ENCODE data around the gene MRTFA. TPM values are rescaled to one million over a fixed set of nuclear protein-coding genes. Genes with fewer than 3 reads are reported as not detected.

Gene MRTFA
- total RNA-seq, 2 donors from 2014 or later, result 71.0 to 104 TPM

DNA sequence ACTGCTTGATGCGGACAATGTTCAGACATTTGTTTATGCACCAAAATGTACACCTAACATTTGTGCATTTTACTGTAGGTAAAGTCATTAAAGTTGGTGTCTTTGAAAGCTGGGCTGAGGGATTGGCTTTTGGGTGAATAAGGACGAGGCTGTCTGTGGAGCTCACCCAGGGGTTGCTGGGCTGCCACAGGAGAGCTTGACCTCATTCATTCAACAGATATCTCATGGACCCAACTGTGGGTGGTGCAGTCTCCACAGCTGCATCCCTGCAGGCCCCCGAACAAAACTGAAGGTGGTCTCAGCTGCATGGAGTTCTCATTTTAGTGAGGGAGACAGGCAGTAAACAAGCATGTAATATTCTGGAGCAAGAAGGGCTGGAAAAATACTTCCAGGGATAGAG lies 233.4 kb downstream of the MRTFA start:
- no peaks in the 10 kb centered on the region for H3K27me3 ChIP-seq (replicated peaks; ENCODE audit: insufficient read depth)
- no peak for DNase-seq (ENCODE audit: low spot score)
- H3K4me3 ChIP-seq, result no peak overlapping the region
- WGBS, result 87% methylated on average over 3 of the region's 3 CpGs
- H3K9me3 ChIP-seq, result no peaks in the 10 kb centered on the region
- H3K36me3 ChIP-seq, result peaks cover 6 to 34% of the 10 kb centered on the region in 2 donors
- peak overlapping the region in 1 of 2 donors; percentile 37 for H3K27ac ChIP-seq
- H3K4me1 ChIP-seq (replicated peaks), result no peaks in the 10 kb centered on the region
- intact Hi-C loops (cut with DNase I), result no loop called here
- no peak for TF ChIP-seq POLR2AphosphoS5 (IDR thresholded peaks at IDR 0.05)
- TF ChIP-seq, protein P1, sequence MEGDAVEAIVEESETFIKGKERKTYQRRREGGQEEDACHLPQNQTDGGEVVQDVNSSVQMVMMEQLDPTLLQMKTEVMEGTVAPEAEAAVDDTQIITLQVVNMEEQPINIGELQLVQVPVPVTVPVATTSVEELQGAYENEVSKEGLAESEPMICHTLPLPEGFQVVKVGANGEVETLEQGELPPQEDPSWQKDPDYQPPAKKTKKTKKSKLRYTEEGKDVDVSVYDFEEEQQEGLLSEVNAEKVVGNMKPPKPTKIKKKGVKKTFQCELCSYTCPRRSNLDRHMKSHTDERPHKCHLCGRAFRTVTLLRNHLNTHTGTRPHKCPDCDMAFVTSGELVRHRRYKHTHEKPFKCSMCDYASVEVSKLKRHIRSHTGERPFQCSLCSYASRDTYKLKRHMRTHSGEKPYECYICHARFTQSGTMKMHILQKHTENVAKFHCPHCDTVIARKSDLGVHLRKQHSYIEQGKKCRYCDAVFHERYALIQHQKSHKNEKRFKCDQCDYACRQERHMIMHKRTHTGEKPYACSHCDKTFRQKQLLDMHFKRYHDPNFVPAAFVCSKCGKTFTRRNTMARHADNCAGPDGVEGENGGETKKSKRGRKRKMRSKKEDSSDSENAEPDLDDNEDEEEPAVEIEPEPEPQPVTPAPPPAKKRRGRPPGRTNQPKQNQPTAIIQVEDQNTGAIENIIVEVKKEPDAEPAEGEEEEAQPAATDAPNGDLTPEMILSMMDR (IDR thresholded peaks at IDR 0.05), result no peak
- TF ChIP-seq POLR2A (IDR thresholded peaks at IDR 0.05), result no peak

DNA sequence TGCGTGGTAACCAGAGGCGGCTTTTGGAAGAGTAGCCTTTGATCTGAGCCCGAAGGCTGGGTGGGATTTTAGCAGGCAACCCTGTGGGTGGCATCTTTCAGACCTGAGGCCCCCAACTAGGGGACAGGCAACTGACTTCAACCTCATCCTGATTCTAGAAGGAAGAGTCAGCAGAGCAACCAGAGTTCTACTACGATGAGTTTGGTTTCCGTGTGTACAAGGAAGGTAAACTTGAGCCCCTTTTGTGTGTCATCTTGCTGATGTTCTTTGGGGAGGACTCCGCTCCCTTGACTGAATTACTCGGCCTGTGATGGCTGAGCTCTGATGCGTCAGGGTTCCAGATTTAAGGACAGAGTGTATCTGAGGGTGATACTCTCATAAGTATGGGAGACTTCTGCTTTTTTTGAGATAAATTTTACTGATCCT lies 234.5 kb downstream of the MRTFA start:
- no peak for TF ChIP-seq POLR2A (IDR thresholded peaks at IDR 0.05)
- TF ChIP-seq, protein P1 (IDR thresholded peaks at IDR 0.05), result no peak
- no peak for TF ChIP-seq POLR2AphosphoS5 (IDR thresholded peaks at IDR 0.05)
- H3K4me1 ChIP-seq (replicated peaks), result peaks cover 6% of the 10 kb centered on the region
- H3K36me3 ChIP-seq, result peaks cover 6 to 25% of the 10 kb centered on the region in 2 donors
- no peak for DNase-seq (ENCODE audit: low spot score)
- H3K27ac ChIP-seq, result no peak overlapping the region
- H3K9me3 ChIP-seq, result no peaks in the 10 kb centered on the region
- H3K4me3 ChIP-seq, result no peak overlapping the region
- no peaks in the 10 kb centered on the region for H3K27me3 ChIP-seq (replicated peaks; ENCODE audit: insufficient read depth)
- intact Hi-C loops (cut with DNase I), result no loop called here
- WGBS, result 94% methylated on average over 8 of the region's 8 CpGs

GRCh38 chr22:40401532-40401931 lies 235.0 kb downstream of the MRTFA start:
- WGBS, result 94% methylated on average over 4 of the region's 4 CpGs
- H3K36me3 ChIP-seq, result peaks cover 6 to 20% of the 10 kb centered on the region in 2 donors
- intact Hi-C loops (cut with DNase I), result no loop called here
- peaks cover 6% of the 10 kb centered on the region for H3K4me1 ChIP-seq (replicated peaks)
- no peak overlapping the region for H3K27ac ChIP-seq
- DNase-seq (ENCODE audit: low spot score), result no peak
- H3K27me3 ChIP-seq (replicated peaks; ENCODE audit: insufficient read depth), result no peaks in the 10 kb centered on the region
- TF ChIP-seq POLR2AphosphoS5 (IDR thresholded peaks at IDR 0.05) (no peak), POLR2A (IDR thresholded peaks at IDR 0.05) (no peak)
- TF ChIP-seq, protein P1 (IDR thresholded peaks at IDR 0.05), result no peak
- no peaks in the 10 kb centered on the region for H3K9me3 ChIP-seq
- no peak overlapping the region for H3K4me3 ChIP-seq

- no peak for DNase-seq (ENCODE audit: low spot score)
- H3K36me3 ChIP-seq, result peaks cover 0 to 6% of the 10 kb centered on the region in 2 donors
- no peak overlapping the region for H3K27ac ChIP-seq
Observed at GRCh38 chr22:40400159-40400558, 236.4 kb downstream of the MRTFA start.

GRCh38 chr22:40399621-40400020 lies 236.9 kb downstream of the MRTFA start:
- H3K4me1 ChIP-seq (replicated peaks), result peaks cover 6% of the 10 kb centered on the region
- no peak for DNase-seq (ENCODE audit: low spot score)
- TF ChIP-seq, protein P1 (IDR thresholded peaks at IDR 0.05), result no peak
- no peak for TF ChIP-seq POLR2A (IDR thresholded peaks at IDR 0.05)
- no peak for TF ChIP-seq POLR2AphosphoS5 (IDR thresholded peaks at IDR 0.05)
- no peaks in the 10 kb centered on the region for H3K9me3 ChIP-seq
- H3K4me3 ChIP-seq, result no peak overlapping the region
- 85% methylated on average over 2 of the region's 2 CpGs for WGBS
- peak overlapping the region in 1 of 2 donors; percentile 12 for H3K27ac ChIP-seq
- H3K27me3 ChIP-seq (replicated peaks; ENCODE audit: insufficient read depth), result no peaks in the 10 kb centered on the region
- intact Hi-C loops (cut with DNase I), result no loop called here
- H3K36me3 ChIP-seq, result peaks cover 0 to under 1% of the 10 kb centered on the region in 2 donors

More at GRCh38 chr22:40400159-40400558, 236.4 kb downstream of the MRTFA start:
- Histone ChIP-seq H3K9me3 (no peaks in the 10 kb centered on the region), H3K27me3 (replicated peaks; ENCODE audit: insufficient read depth) (no peaks in the 10 kb centered on the region), H3K4me3 (no peak overlapping the region), H3K4me1 (replicated peaks) (peaks cover 6% of the 10 kb centered on the region)
- 86% methylated on average over 15 of the region's 15 CpGs for WGBS
- intact Hi-C loops (cut with DNase I), result no loop called here
- TF ChIP-seq, protein P1 (IDR thresholded peaks at IDR 0.05), result no peak
- TF ChIP-seq POLR2A (IDR thresholded peaks at IDR 0.05) (no peak), POLR2AphosphoS5 (IDR thresholded peaks at IDR 0.05) (no peak)

Measured in prostate gland (tissue), 2 donors.